Transverse colon (tissue), 4 donors: ENCODE results near the gene GJA5. TPM values are rescaled to one million over a fixed set of nuclear protein-coding genes. Genes with fewer than 3 reads are reported as not detected.

ENCODE experiments used
- DNase-seq: peaks from one replicate; pipeline ENCODE4 v3.0.0-alpha.2; 2019
- H3K27ac ChIP-seq, 4 donors: fragments of 200-600 bp; sonication (generic); 2 replicates each; pipeline ENCODE4 v1.5.1; 2016 to 2018; ENCODE audit warnings: inconsistent platforms in 4 of 4
- H3K27me3 ChIP-seq: fragments of 200-600 bp; sonication (generic); 2 replicates; pipeline ENCODE4 v1.5.1; 2017; ENCODE audit warnings: inconsistent platforms
- H3K36me3 ChIP-seq, 4 donors: fragments of 200-600 bp; sonication (generic); 2 replicates each; pipeline ENCODE4 v1.5.1; 2017 to 2019; ENCODE audit warnings: inconsistent platforms in 4 of 4
- H3K4me1 ChIP-seq, 4 donors: fragments of 200-600 bp; sonication (generic); 2 replicates each; pipeline ENCODE4 v1.5.1; 2017 to 2020; ENCODE audit warnings: inconsistent platforms in 4 of 4
- H3K4me3 ChIP-seq, 4 donors: fragments of 200-600 bp; sonication (generic); 1 replicate in 1 of 4; 2 replicates in 3 of 4; pipeline versions ENCODE4 v1.5.1 to v1.6.1; 2017 to 2019; ENCODE audit warnings: inconsistent platforms in 4 of 4
- H3K9me3 ChIP-seq, 2 donors: fragments of 200-600 bp; sonication (generic); 2 replicates each; pipeline ENCODE4 v1.5.1; 2017 to 2019; ENCODE audit warnings: inconsistent platforms in 2 of 2
- CTCF ChIP-seq, 5 experiments: fragments of 200-600 bp in 3 of 5; fragments of 450-650 bp in 2 of 5; sonication (generic) in 3 of 5; IDR thresholded peaks; 1 replicate in 2 of 5; 2 replicates in 3 of 5; pipeline ENCODE4 v1.5.1; 2016 to 2017; ENCODE audit warnings: antibody characterized with exemption in 5 of 5, inconsistent platforms in 3 of 5, mild to moderate bottlenecking in 2 of 5, moderate library complexity in 1 of 5
- EP300 ChIP-seq: sonication (generic); formaldehyde crosslinking; IDR thresholded peaks from one replicate; pipeline ENCODE4 v1.6.1; 2017; ENCODE audit warnings: antibody characterized with exemption, low read depth
- POLR2A ChIP-seq: fragments of 450-650 bp; IDR thresholded peaks from one replicate; pipeline ENCODE4 v1.6.1; 2016; ENCODE audit warnings: antibody characterized with exemption, mild to moderate bottlenecking, moderate library complexity
- POLR2AphosphoS5 ChIP-seq, 3 donors: sonication (generic); formaldehyde crosslinking; IDR thresholded peaks; one replicate each; pipeline ENCODE4 v1.6.1; 2016; ENCODE audit warnings: antibody characterized with exemption in 3 of 3
- whole genome bisulfite sequencing, 2 donors: methylation state at CpG; one replicate each; pipeline ENCODE4 v1.1.5; 2018; ENCODE audit warnings: low coverage in 1 of 2; 5-methylcytosine and 5-hydroxymethylcytosine counted together
- in situ Hi-C, 4 donors: fragments of 200-750 bp; cut with MboI; loops; one replicate each; pipeline versions ENCODE4 v1.15.0 to v1.15.1; 2017; ENCODE audit warnings: low sequenced_read_pairs in 3 of 4, low pct_ligation_motif_present in 1 of 4, low pct_unique_long_range_greater_than_20kb in 1 of 4
- intact Hi-C: fragments of 100-400 bp; cut with DNase I; formaldehyde crosslinking; loops from one replicate; pipeline ENCODE4 v1.15.1; 2023; ENCODE audit warnings: low total_unique reads
- total RNA-seq, 4 donors: library from RNA; depleted of rRNA; stranded (reverse); fragments of >200 nt; gene quantifications; one replicate each; pipeline ENCODE4 v1.1.0, GENCODE V29; 2016

GJA5 gene
- total RNA-seq, 4 donors from 2014 or later, result 0.75 to 119 (median 1.6) TPM

- WGBS, 2 donors, result 85 to 95% methylated on average over 2 to 7 of the region's 7 CpGs
- Histone ChIP-seq H3K36me3 (no peaks in the 10 kb centered on the region), H3K27me3 (no peaks in the 10 kb centered on the region), H3K4me1 (no peaks in the 10 kb centered on the region), H3K9me3 (no peaks in the 10 kb centered on the region), H3K27ac (no peak overlapping the region), H3K4me3 (no peak overlapping the region)
- TF ChIP-seq POLR2AphosphoS5 (IDR thresholded peaks at IDR 0.05) (no peak), EP300 (no peak), POLR2A (no peak), CTCF (IDR thresholded peaks at IDR 0.05) (no peak)
- in situ Hi-C loops (no loop called here), intact Hi-C loops (no loop called here)
- no peak for DNase-seq
These were observed 7.9 kb downstream of the GJA5 start for GRCh38 chr1:147752511-147752910.

- in situ Hi-C loops (no loop called here), intact Hi-C loops (no loop called here)
- Histone ChIP-seq H3K4me1 (no peaks in the 10 kb centered on the region), H3K9me3 (no peaks in the 10 kb centered on the region), H3K27ac (no peak overlapping the region), H3K4me3 (no peak overlapping the region), H3K27me3 (no peaks in the 10 kb centered on the region), H3K36me3 (no peaks in the 10 kb centered on the region)
- TF ChIP-seq POLR2A, result no peak
- no peak for TF ChIP-seq CTCF (IDR thresholded peaks at IDR 0.05)
- TF ChIP-seq EP300, result no peak
- no peak for TF ChIP-seq POLR2AphosphoS5 (IDR thresholded peaks at IDR 0.05)
- 87 to 89% methylated on average over 4 to 5 of the region's 5 CpGs for WGBS, 2 donors
- DNase-seq, result no peak
These were observed 9.1 kb downstream of the GJA5 start for GRCh38 chr1:147751346-147751745.

- intact Hi-C loops, result no loop called here
- no peaks in the 10 kb centered on the region for H3K9me3 ChIP-seq
- in situ Hi-C loops, result no loop called here
- H3K36me3 ChIP-seq, result no peaks in the 10 kb centered on the region
- H3K27ac ChIP-seq, result no peak overlapping the region
- no peak overlapping the region for H3K4me3 ChIP-seq
- no peak for DNase-seq
- no peaks in the 10 kb centered on the region for H3K4me1 ChIP-seq
- no peak for TF ChIP-seq CTCF (IDR thresholded peaks at IDR 0.05)
- TF ChIP-seq POLR2A, result no peak
- no peak for TF ChIP-seq EP300
- no peak for TF ChIP-seq POLR2AphosphoS5 (IDR thresholded peaks at IDR 0.05)
- H3K27me3 ChIP-seq, result no peaks in the 10 kb centered on the region
- WGBS, 2 donors, result 60 to 78% methylated on average over 7 of the region's 7 CpGs
These were observed 9.7 kb downstream of the GJA5 start for GRCh38 chr1:147750618-147751217.

GRCh38 chr1:147749792-147750191, 10.6 kb downstream of the GJA5 start:
- 86 to 100% methylated on average over 1 to 2 of the region's 2 CpGs for WGBS, 2 donors
- Histone ChIP-seq H3K4me3 (no peak overlapping the region), H3K27ac (no peak overlapping the region), H3K27me3 (no peaks in the 10 kb centered on the region), H3K9me3 (no peaks in the 10 kb centered on the region), H3K4me1 (no peaks in the 10 kb centered on the region), H3K36me3 (no peaks in the 10 kb centered on the region)
- in situ Hi-C loops, result no loop called here
- no peak for TF ChIP-seq POLR2AphosphoS5 (IDR thresholded peaks at IDR 0.05)
- TF ChIP-seq EP300, result no peak
- TF ChIP-seq POLR2A, result no peak
- TF ChIP-seq CTCF (IDR thresholded peaks at IDR 0.05), result no peak
- intact Hi-C loops, result no loop called here
- no peak for DNase-seq
